RCC 7860 (cell line): ENCODE results near the gene CDH12.
"Not testable (repeated sequence)": the region's sequence is repeated elsewhere in the genome, so short reads cannot be mapped to it uniquely, and the experiment has no call there.

Experiments
- DNase-seq: peaks from one replicate; pipeline ENCODE4 v3.0.0-alpha.2; 2015; ENCODE audit warnings: low spot score
- FAIRE-seq: peaks from 2 replicates; lab custom pipeline; 2012; peaks lifted over from hg19 to GRCh38; lab: Jason Lieb, UNC

Gene CDH12

DNA sequence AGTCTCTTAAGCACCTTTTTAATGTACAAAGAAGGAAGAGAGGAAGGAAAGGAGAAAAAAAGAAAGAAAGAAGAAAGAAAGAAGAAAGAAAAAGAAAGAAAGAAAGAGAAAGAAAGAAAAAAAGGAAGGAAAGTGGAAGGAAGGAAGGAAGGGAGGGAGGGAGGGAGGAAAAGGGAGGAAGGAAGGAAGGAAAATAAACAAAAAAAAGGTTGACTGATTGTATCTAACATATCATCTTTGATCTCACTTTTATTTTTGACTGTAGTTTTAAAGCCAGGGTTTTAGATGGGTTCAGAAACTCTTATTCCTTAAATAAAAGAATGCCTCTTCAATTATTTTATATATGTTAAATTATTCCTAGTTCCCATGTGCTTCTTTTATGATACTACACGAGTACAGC is 794.5 kb downstream of the CDH12 start:
- DNase-seq (no peak), FAIRE-seq (no peak)

GRCh38 chr5:22057012-22057411 is 796.1 kb downstream of the CDH12 start:
- FAIRE-seq (no peak), DNase-seq (no peak)

DNA sequence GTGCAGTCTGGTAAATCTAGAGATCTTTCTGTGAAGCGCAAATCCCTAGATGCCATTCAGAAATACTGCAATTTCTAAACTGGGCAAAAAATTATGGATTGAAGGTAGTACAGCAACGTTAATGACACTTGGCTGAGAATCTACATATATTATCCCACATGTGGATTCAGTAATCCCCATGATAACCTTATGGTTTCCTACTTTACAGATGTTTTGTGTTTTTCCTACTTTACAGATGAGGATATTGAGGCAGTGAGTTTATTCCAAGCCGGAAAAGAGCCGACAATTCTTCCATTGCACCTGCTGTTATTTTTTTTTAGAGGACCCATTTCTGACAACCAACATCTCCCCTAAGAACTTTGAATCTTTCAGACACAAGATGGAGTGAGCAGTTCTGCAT is 796.5 kb downstream of the CDH12 start:
- FAIRE-seq = no peak
- DNase-seq = no peak

- FAIRE-seq (no peak), DNase-seq (no peak)
Measured at GRCh38 chr5:22053195-22053594, 799.9 kb downstream of the CDH12 start.

- DNase-seq = no peak
- FAIRE-seq = no peak
Measured at GRCh38 chr5:22051881-22052280, 801.3 kb downstream of the CDH12 start.

DNA sequence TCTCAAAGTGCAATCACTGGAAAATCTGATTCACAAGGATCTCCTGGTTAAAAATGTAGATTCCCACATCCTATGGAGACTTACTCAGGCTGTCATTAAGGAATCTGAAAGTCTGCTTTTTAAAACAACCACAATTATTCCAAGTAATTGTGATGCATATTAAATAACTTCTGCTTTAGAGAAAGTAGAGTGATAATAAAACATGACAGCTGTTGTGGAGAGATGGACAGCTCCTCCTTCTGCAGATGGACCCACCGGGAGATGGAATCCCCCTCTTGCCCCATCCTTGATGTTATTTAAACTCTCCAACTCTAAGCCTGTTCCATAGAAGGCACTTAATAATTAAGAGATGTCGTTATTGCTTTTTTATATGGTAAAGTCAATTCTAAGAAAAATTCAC is 802.2 kb downstream of the CDH12 start:
- DNase-seq (no peak), FAIRE-seq (no peak)

DNA sequence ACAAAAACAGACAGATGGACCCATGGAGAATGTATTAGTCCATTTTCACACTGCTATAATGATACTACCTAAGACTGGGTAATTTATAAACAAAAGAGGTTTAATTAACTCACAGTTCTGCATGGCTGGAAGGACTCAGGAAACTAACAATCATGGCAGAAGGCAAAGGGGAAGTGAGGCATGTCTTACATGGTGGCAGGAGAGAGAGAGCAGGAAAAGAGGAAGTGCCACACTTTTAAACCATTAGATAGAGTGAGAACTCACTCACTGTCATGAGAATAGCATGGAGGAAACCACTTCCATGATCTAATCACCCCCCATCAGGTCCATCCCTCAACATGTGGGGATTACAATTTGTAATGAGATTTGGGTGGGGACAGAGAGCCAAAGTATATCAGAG is 808.9 kb downstream of the CDH12 start:
- FAIRE-seq (no peak), DNase-seq (no peak)

DNA sequence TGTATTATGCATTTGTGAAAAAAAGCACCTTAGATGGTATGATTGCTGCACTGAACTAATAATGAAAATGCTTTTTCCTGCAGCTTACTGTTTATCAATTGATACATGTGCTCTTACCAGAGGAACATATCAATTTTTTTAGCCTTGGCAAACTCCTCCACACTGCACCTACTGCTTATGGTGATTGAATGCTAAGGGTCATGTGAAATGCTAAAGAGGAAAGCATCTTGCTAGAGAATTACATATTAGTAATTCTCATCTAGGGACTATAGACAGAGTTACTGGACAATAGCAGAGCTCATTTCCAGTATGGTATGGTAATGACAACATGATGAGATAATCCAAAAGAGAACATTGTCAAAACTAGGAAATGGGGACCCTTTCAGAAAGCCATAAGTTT is 817.1 kb downstream of the CDH12 start:
- no peak for DNase-seq
- no peak for FAIRE-seq

DNA sequence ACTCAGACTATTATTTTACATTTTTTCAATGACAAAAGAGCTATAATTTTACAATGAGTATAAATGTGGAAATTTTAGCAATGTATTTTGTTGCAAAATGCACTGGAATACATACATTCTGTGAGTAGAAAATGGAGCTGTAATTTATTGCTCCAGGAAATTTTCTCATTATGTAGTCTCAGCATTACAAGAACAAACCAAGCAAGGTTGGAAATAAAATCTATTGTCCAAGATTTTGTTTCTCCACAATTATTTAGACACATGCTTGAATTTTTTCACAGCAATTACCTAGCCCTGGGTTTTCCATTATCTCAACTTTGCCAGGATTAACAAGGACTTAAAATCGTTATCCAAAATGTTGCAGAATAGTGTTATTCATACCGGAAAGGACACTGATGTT is 820.1 kb downstream of the CDH12 start:
- DNase-seq (no peak), FAIRE-seq (no peak)

- FAIRE-seq (no peak), DNase-seq (no peak)
Measured at GRCh38 chr5:22023784-22024183, 829.4 kb downstream of the CDH12 start.

DNA sequence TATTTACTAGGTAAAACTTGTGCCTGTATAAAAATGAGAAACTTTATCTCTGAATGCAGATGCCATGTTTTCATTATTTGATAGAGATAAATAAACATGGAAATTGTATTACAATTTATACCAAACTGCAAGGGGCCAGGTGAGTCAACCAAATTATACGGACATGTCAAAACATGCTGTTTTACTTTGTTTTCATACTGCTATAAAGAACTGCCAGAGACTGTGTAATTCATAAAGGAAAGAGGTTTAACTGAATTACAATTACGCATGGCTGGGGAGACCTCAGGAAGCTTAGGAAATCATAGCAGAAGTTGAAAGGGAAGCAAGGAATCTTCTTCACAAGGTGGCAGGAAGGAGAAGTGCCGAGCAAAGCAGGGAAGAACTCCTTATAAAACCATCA is 840.3 kb downstream of the CDH12 start:
- FAIRE-seq, DNase-seq: not testable (repeated sequence)

DNA sequence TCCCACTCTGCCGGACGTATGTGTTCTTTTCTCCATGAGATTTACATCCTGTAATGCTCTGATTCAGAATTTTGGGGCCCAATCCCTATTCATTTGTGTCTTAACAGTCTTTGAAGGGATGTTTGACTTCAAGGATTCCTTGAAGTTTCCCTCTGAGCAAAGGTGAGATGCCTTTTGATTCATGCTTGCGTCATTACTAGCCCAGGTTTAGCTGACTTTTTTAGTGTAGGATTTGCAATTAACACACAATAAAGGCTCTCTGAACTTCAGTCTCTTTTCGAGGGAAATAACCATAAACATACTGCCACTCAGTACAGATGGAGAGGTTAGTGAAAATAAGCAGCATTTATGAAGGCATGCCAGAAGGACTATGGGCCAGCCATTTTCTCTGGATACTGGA is 842.3 kb downstream of the CDH12 start:
- not testable (repeated sequence) for DNase-seq, FAIRE-seq

DNA sequence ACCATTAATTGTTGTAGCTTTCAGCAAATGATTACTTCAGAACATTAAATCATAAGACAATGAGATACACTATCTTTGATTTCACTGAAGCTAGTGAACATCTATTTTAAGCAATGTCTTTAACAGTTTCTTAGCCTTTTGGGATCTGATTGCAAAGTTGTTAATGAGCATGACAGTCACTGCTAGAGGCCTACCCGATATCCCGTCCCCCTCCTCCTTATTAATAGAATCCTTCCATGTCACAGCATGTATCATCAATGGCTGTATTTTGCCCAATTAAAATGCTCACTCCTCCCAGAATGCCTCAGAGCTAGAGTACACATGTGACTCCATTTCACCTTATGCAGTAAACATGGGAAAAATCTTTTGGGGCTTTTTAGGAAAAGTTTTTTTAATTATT is 852.0 kb downstream of the CDH12 start:
- DNase-seq, FAIRE-seq: not testable (repeated sequence)

DNA sequence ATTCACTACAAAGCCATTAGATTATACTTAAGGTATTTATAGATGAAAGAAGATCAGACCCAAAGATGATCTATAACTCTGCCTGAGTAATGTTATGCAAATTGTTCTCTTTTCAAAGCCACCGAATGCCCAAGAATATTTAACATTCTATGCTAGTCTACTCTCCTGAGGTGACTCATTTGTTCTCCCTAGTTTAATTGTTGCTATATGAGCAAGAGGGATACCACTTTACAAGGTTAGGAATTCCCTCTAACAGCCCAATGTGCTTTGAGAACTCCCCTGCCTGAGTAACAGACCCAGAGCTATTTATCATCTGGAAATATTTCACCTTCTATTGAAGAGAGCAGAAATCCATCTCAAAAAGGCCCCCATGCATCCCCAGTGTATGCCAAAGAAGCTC is 867.3 kb downstream of the CDH12 start:
- not testable (repeated sequence) for FAIRE-seq, DNase-seq

- not testable (repeated sequence) for FAIRE-seq, DNase-seq
Measured at GRCh38 chr5:21951571-21951970, 901.6 kb downstream of the CDH12 start.

GRCh38 chr5:21931116-21931515 is 922.0 kb downstream of the CDH12 start:
- FAIRE-seq (no peak), DNase-seq (no peak)

GRCh38 chr5:21919414-21920022 is 933.6 kb downstream of the CDH12 start:
- DNase-seq (peak; percentile 37), FAIRE-seq (peak; percentile 86)

GRCh38 chr5:21918451-21918850 is 934.7 kb downstream of the CDH12 start:
- DNase-seq = no peak
- no peak for FAIRE-seq

GRCh38 chr5:21910731-21911130 is 942.4 kb downstream of the CDH12 start:
- DNase-seq = no peak
- no peak for FAIRE-seq

DNA sequence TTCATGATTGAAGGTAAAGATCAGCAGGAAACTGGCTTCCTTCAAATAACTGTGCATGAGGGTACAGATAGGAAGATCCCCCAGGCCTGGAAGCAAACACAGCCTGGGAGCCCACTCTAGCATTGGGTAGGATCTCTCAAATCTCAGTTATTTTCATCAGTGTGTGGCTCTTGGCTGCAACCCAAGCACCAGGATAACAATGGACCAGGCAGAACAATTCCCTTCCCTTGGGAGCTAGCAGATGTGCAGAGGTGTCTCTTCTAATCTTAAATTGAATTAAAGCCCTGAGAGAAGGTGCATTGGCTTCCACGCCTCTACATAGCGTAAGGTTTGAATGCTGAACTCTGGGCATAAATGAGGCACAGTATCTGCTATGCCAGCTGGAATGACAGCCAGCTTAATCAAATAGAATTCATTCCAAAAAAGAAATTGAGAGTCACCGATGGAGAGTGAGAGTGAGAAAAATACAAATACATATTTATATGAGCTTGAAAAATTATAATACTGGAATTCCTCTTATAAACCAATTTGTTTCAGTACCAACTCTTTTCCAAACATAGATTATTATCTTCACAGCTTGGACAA is 957.3 kb downstream of the CDH12 start:
- FAIRE-seq (no peak), DNase-seq (no peak)

GRCh38 chr5:21893161-21893560 is 960.0 kb downstream of the CDH12 start:
- no peak for FAIRE-seq
- DNase-seq = no peak

GRCh38 chr5:21889581-21889980 is 963.6 kb downstream of the CDH12 start:
- DNase-seq (no peak), FAIRE-seq (no peak)
